Measurements from ENCODE around the gene PPM1L.
"Not testable (repeated sequence)": the region's sequence is repeated elsewhere in the genome, so short reads cannot be mapped to it uniquely, and the experiment has no call there.

Gene PPM1L

GRCh38 chr3:160977773-160978172, 221.7 kb downstream of the PPM1L start:
- in situ Hi-C loops (cut with HindIII; ENCODE audit: low sequenced_read_pairs), result no loop called here

DNA sequence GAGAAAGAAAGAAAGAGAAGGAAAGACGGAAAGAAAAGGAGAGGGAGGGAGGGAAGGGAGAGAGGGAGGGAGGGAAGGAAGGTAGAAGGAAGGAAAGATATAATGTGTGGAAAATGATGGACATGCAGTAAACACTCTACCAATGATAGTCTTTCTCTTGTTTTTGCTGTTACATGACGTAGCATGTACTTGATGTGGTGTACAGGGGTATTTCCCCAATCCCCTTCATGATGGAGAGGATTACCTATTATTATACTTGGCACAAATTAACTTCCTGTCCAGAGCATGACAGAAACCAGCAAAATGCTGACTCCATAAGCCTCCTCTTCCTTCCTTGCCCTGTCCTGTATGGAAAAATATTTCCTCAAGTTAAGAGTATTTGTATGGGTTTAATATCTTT, 224.7 kb downstream of the PPM1L start:
- in situ Hi-C loops (cut with HindIII; ENCODE audit: low sequenced_read_pairs), result no loop called here

GRCh38 chr3:160981217-160981938, 225.3 kb downstream of the PPM1L start:
- in situ Hi-C loops (cut with HindIII; ENCODE audit: low sequenced_read_pairs), result no loop called here

GRCh38 chr3:160982491-160982890, 226.5 kb downstream of the PPM1L start:
- in situ Hi-C loops (cut with HindIII; ENCODE audit: low sequenced_read_pairs), result no loop called here

DNA sequence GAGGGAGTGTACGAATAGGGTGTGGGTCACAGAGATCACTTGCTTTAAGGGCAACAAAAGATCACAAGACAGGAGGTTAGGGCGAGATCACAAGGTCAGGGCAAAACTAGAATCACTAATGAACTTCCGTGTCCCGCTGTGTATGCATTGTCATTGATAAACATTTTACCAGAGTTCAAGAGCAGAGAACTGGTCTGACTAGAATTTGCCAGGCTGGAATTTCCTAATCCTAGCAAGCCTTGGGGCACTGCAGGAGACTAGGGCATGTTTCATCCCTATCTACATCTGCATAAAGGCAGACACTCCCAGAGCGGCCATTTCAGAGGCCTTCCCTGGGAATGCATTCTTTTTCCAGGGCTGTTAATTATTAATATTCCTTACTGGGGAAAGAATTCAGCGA, 227.9 kb downstream of the PPM1L start:
- in situ Hi-C loops (cut with HindIII; ENCODE audit: low sequenced_read_pairs), result not testable (repeated sequence)

GRCh38 chr3:160986069-160986468, 230.0 kb downstream of the PPM1L start:
- in situ Hi-C loops (cut with HindIII; ENCODE audit: low sequenced_read_pairs), result no loop called here

DNA sequence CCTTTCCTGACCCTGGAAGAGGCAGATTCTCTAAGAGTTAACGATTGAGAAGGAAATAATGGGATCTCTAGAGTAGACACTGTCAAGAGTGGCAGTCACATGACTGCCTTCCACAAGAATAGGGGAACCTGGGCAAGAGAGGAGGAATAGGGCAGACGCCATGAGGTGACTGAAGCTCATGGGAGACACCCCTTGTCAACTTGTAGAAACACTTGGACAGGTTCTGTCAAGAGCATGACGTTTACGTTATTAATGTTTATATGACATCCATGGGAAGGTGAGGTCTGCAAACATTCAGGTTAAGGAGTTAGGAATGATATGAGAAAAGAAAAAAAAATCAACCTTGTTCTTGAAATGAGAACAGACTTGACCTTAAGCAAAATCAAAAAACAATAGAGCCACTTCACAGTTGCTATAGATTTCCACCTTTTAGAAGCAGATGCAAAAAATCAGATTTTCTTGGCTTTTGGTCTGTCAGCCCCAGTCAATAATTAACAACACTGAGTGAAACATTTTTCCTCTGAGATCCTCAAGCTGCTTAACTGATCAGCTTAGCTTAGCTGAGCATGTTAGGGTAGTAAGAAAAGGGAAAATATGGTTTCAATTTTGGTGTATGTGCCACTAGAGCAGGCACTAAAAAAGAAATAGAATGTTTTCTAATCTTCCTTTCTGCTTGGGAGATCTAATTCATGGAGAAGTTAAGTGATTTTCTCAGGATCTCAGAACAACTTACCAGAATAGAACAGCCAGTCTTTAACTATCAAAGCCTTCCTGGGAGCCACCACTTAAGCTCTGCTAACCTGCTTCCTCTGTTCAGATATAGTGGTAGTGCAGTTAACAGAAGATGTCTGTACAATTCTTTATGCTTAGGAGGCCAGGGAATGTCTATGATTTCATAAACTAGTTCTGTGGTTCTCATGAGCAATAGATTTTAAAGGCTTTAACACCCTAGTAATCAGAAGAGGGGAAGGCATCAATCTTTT, 232.2 kb downstream of the PPM1L start:
- in situ Hi-C loops (cut with HindIII; ENCODE audit: low sequenced_read_pairs), result no loop called here

DNA sequence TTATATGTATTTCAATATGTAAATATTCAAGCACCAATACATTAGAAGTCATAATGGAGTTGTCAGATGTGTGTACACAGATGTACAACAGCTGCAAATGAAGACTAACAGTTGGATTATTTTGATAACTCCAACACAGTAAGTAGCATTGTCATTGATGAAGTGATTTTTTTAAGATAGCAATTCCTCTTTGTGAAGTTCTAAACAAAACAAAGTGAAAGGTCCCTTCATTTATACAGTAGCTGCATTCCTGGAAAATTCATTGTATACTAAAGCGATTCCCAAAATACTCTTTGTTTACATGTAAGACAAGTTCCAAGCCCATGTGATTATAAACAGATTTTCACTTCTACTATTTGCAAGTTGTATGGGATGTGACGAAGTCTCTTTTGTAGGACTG, 234.4 kb downstream of the PPM1L start:
- in situ Hi-C loops (cut with HindIII; ENCODE audit: low sequenced_read_pairs), result no loop called here

DNA sequence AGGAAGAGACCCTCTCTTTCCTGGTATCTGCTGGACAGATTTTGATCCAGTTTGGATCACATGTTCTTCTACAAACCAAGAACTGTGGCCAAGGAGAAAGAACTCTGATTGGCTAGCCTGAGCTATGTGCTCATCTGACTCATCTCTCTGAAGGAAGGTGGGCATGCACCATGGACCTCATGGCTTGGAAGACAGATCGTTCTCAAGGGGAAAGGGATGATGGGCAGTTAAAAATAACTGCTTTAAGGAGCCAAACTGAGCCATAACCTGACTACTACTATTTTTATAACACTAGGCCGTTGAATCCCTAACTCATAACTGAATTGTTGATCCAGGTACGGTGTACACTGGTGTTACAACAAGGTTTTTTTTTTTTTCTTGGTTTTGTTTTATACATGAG, 236.7 kb downstream of the PPM1L start:
- in situ Hi-C loops (cut with HindIII; ENCODE audit: low sequenced_read_pairs), result no loop called here

GRCh38 chr3:160996811-160997210, 240.8 kb downstream of the PPM1L start:
- in situ Hi-C loops (cut with HindIII; ENCODE audit: low sequenced_read_pairs), result no loop called here

GRCh38 chr3:160998581-160998980, 242.6 kb downstream of the PPM1L start:
- in situ Hi-C loops (cut with HindIII; ENCODE audit: low sequenced_read_pairs), result no loop called here

GRCh38 chr3:160999274-160999673, 243.2 kb downstream of the PPM1L start:
- in situ Hi-C loops (cut with HindIII; ENCODE audit: low sequenced_read_pairs), result no loop called here

GRCh38 chr3:161008086-161008485, 252.1 kb downstream of the PPM1L start:
- in situ Hi-C loops (cut with HindIII; ENCODE audit: low sequenced_read_pairs), result no loop called here

- in situ Hi-C loops (cut with HindIII; ENCODE audit: low sequenced_read_pairs), result not testable (repeated sequence)
These were observed 254.1 kb downstream of the PPM1L start for GRCh38 chr3:161010151-161010550.

DNA sequence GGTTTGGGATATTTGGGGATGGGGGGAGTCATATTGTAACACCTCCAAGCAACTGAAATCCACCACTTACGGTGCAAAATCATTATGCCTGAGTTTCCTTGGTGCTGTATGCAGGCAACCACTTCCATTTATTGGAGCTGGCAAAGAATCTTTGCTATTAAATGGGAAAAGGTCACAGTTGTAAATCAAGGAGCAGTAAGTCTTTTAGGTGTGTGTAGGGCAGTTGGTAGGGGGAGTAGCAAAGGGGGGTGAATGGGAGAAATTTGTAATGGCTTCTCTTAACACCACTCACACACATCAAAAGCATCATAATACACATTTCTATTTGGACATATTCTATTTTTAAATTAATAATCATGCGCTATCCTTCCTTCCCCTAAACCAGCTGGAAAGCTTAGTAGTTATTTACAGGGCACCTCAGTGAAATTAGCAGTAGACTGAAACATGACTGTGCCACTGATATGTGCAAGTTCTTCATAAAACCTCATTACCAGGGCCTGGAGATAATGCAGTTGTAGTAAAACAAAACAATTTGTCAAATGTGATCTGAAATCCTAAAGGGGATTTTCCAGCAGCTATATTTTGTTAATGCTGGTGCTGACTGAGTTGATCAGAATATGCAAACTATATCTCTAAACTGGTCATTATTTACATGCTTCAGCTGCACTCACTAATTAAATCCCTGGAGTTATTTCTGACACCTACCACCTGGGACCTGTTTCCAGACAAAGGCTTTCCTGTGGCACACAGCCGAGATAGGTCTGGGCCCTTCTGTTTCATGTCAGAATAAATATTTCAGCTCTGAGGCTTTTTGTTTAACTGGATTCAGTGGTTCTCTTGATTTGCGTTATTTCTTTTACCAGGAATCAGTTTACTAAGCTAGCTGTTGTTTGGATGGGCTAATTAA, 259.1 kb downstream of the PPM1L start:
- in situ Hi-C loops (cut with HindIII; ENCODE audit: low sequenced_read_pairs), result no loop called here

DNA sequence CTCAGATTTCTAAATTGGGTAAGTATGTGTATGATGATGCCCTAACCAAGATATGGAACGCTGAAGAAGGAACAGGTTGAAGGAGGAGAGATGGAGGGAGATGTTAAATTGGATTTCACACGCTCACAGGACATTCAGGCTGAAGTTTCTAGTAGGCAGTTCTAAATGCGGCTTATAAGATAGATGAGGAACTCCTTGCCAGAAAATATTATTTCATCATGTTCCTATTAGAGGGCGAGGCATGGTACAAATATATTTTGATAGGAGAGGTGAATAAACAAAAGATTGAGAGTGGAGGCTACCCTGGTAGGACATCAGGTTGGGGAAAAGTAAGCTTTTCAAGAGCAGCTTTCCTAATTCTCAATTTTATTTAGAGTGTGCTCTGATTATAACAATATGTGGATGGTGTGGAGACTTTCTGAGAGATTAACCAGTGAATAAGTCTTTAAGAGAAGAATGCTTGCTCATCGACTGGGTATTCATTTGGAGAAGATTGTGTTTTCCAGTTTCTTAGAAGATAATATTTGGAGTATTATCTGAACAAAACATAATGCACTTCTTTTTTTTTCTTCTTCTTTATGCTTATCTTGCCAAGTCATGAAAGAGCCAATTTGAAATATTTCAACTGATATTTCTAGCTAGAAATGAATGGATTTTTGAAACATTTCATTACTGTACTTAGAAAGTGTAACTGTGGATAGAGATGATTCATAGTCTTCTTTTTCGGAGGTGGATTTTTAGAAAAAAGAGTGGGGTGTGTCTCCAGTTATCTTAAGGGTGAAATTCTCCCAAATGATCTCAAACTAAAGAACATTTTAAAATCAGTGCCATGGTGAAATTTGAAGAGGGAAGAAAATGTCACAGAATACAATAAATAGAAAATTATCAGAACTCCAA, 260.6 kb downstream of the PPM1L start:
- in situ Hi-C loops (cut with HindIII; ENCODE audit: low sequenced_read_pairs), result no loop called here

GRCh38 chr3:161017971-161018370, 261.9 kb downstream of the PPM1L start:
- in situ Hi-C loops (cut with HindIII; ENCODE audit: low sequenced_read_pairs), result no loop called here

GRCh38 chr3:161020256-161020655, 264.2 kb downstream of the PPM1L start:
- in situ Hi-C loops (cut with HindIII; ENCODE audit: low sequenced_read_pairs), result no loop called here

DNA sequence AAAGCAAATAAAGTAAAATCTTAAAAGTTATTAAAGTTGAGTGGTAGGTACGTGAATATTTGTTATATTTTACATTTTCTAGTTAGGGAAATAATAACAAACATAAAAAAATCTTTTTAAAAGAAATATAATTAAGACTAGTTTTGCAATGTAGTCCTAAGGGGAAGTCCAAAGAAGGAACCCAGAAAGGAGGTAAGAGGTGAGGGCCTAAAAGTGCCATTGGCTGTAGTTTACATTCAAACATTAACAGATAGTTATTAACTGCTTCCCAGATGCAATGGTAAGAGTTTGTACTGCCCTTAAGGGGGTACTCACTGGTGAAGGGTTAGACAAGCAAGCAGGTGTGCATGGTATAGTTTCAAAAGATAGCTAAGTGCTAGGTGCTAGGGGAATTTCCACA, 269.9 kb downstream of the PPM1L start:
- in situ Hi-C loops (cut with HindIII; ENCODE audit: low sequenced_read_pairs), result no loop called here

Measured in endothelial cell of hepatic sinusoid (primary cell).